Measurements from ENCODE around the gene FCRL5. TPM values are rescaled to one million over a fixed set of nuclear protein-coding genes. Genes with fewer than 3 reads are reported as not detected.

FCRL5 gene
- total and polyA plus RNA-seq, 9 of the 15 experiments (the other 6 are each of a cell fraction or from before 2014, with no cell fraction given), result not detected

GRCh38 chr1:157487504-157487903 is 64.8 kb downstream of the FCRL5 start (continued):
- TF ChIP-seq CEBPG (CRISPR knock-in tag; IDR thresholded peaks at IDR 0.05) (no peak), CEBPG (tag; conservative IDR thresholded peaks at IDR 0.05 in 1 of 2, IDR thresholded peaks at IDR 0.05 in 1 of 2) (peak in 1 of 2 experiments; percentile 48; a peak in 1 of 4 replicates), JUND (IDR thresholded peaks at IDR 0.05; ENCODE audit: borderline replicate concordance, low read depth, low read length) (no peak), JUND (tag; IDR thresholded peaks at IDR 0.05; ENCODE audit: borderline replicate concordance, low read depth, low read length) (peak; percentile 24; the same call in 1 of the 3 replicates), L3MBTL2 (IDR thresholded peaks at IDR 0.05) (no peak), KDM4B (IDR thresholded peaks at IDR 0.05; ENCODE audit: borderline replicate concordance in 2 of 2, low read depth in 1 of 2) (no peak), ZNF785 (CRISPR knock-in tag; IDR thresholded peaks at IDR 0.05) (no peak), ZBTB26 (CRISPR knock-in tag; IDR thresholded peaks at IDR 0.05) (no peak), KLF10 (CRISPR knock-in tag; IDR thresholded peaks at IDR 0.05) (no peak), U2AF1 (optimal IDR thresholded peaks at IDR 0.05; ENCODE audit: low read depth, low read length) (no peak), ZNF699 (CRISPR knock-in tag; IDR thresholded peaks at IDR 0.05; ENCODE audit: insufficient replicate concordance) (no peak), HDAC8 (tag; IDR thresholded peaks at IDR 0.05) (no peak), RBM34 (IDR thresholded peaks at IDR 0.05; ENCODE audit: borderline replicate concordance, insufficient read depth, low read length) (no peak), THRA (IDR thresholded peaks at IDR 0.05) (no peak), DDX20 (tag; IDR thresholded peaks at IDR 0.05; ENCODE audit: low read depth) (no peak), ZNF280B (CRISPR knock-in tag; IDR thresholded peaks at IDR 0.05) (no peak), EWSR1 (IDR thresholded peaks at IDR 0.05; ENCODE audit: borderline replicate concordance, low read depth, partially characterized antibody) (no peak), FOSL1 (tag; conservative IDR thresholded peaks at IDR 0.05) (no peak), ZNF311 (CRISPR knock-in tag; IDR thresholded peaks at IDR 0.05) (no peak), SRSF7 (optimal IDR thresholded peaks at IDR 0.05; ENCODE audit: low read depth, low read length) (no peak), SMARCC2 (IDR thresholded peaks at IDR 0.05; ENCODE audit: low read depth) (0 out of 2 replicates have a peak, but pooled peaks have one; percentile 17), CBX5 (IDR thresholded peaks at IDR 0.05; ENCODE audit: borderline replicate concordance, low read depth) (no peak), RCOR1 (IDR thresholded peaks at IDR 0.05; ENCODE audit: borderline replicate concordance in 1 of 2, low read depth in 2 of 2, low read length in 2 of 2) (no peak), CHD1 (IDR thresholded peaks at IDR 0.05; ENCODE audit: low read length) (no peak), ETV1 (tag; conservative IDR thresholded peaks at IDR 0.05; ENCODE audit: low read depth) (0 out of 2 replicates have a peak, but pooled peaks have one; percentile 25), ELF1 (tag; IDR thresholded peaks at IDR 0.05) (no peak), NONO (IDR thresholded peaks at IDR 0.05; ENCODE audit: low read depth in 2 of 2, low read length in 1 of 2) (no peak)

Data from K562 (cell line).